Measurements from ENCODE around the gene NCAM2. TPM values are rescaled to one million over a fixed set of nuclear protein-coding genes. Genes with fewer than 3 reads are reported as not detected.

Gene NCAM2
- total and polyA plus RNA-seq, 2 donors (not counting 1 experiment from before 2014, with no cell fraction given): 0.13 TPM; not detected in 1

GRCh38 chr21:21203822-21204339, 205.7 kb downstream of the NCAM2 start:
- no CpG with 5 or more reads among the region's 1 CpG for WGBS (ENCODE audit: insufficient coverage)
- H3K27me3 Mint-ChIP-seq: no peaks in the 10 kb centered on the region
- no peaks in the 10 kb centered on the region for H3K79me2 ChIP-seq (ENCODE audit: control insufficient read depth, insufficient read depth, low read length)
- no peak for DNase-seq
- no peak overlapping the region for H3K4me3 Mint-ChIP-seq
- H3K27ac ChIP-seq (ENCODE audit: low read length in 2 of 2): no peak overlapping the region
- TF ChIP-seq EZH2 (IDR thresholded peaks at IDR 0.05; ENCODE audit: borderline replicate concordance, insufficient read depth, low read depth, low read length, poor library complexity, severe bottlenecking): no peak
- TF ChIP-seq CTCF (IDR thresholded peaks at IDR 0.05): no peak
- POLR2A ChIA-PET: no interaction called here
- H2AFZ ChIP-seq (ENCODE audit: insufficient read depth, low read depth, low read length, poor library complexity, severe bottlenecking): no peak overlapping the region
- ATAC-seq (ENCODE audit: low read depth): no peak
- no peaks in the 10 kb centered on the region for H4K20me1 ChIP-seq (ENCODE audit: control insufficient read depth, insufficient read depth, low read length, poor library complexity, severe bottlenecking)
- no peak overlapping the region for H3K4me3 ChIP-seq (ENCODE audit: control extremely low read depth in 1 of 5, extremely low read depth in 1 of 5, insufficient read depth in 1 of 5, low read depth in 2 of 5, low read length in 4 of 5)
- H3K27ac Mint-ChIP-seq: no peak overlapping the region
- H3K9ac ChIP-seq (ENCODE audit: low read length): no peak overlapping the region
- H3K4me1 Mint-ChIP-seq: peaks cover 7% of the 10 kb centered on the region
- no peaks in the 10 kb centered on the region for H3K36me3 ChIP-seq (replicated peaks in 1 of 2; ENCODE audit: control extremely low read depth in 1 of 2, control insufficient read depth in 1 of 2, extremely low read depth in 1 of 2, insufficient read depth in 2 of 2, low read length in 1 of 2)
- intact Hi-C loops (cut with micrococcal nuclease): no loop called here
- CTCF ChIA-PET: no interaction called here
- no peaks in the 10 kb centered on the region for H3K9me3 ChIP-seq (ENCODE audit: control extremely low read depth in 1 of 3, control insufficient read depth in 2 of 3, insufficient read depth in 1 of 3, low read length in 2 of 3)
- H3K27me3 ChIP-seq (replicated peaks in 1 of 4; ENCODE audit: control extremely low read depth in 1 of 4, control insufficient read depth in 3 of 4, insufficient read depth in 4 of 4, low read length in 3 of 4): no peaks in the 10 kb centered on the region
- no peaks in the 10 kb centered on the region for H3K9me3 Mint-ChIP-seq (ENCODE audit: insufficient read depth)
- H3K4me2 ChIP-seq (replicated peaks; ENCODE audit: low read depth, low read length, poor library complexity, severe bottlenecking): no peak overlapping the region
- H3K4me1 ChIP-seq (ENCODE audit: control insufficient read depth in 2 of 2, insufficient read depth in 2 of 2, low read length in 2 of 2): peaks cover 0 to 3% of the 10 kb centered on the region in 2 donors

GRCh38 chr21:21204366-21204996, 206.3 kb downstream of the NCAM2 start:
- ChIA-PET POLR2A (no interaction called here), CTCF (no interaction called here)
- no peak overlapping the region for H3K4me2 ChIP-seq (replicated peaks; ENCODE audit: low read depth, low read length, poor library complexity, severe bottlenecking)
- intact Hi-C loops (cut with micrococcal nuclease): no loop called here
- Mint-ChIP-seq H3K4me1 (peaks cover 7% of the 10 kb centered on the region), H3K9me3 (ENCODE audit: insufficient read depth) (no peaks in the 10 kb centered on the region), H3K27ac (no peak overlapping the region), H3K4me3 (no peak overlapping the region), H3K27me3 (no peaks in the 10 kb centered on the region)
- no peaks in the 10 kb centered on the region for H4K20me1 ChIP-seq (ENCODE audit: control insufficient read depth, insufficient read depth, low read length, poor library complexity, severe bottlenecking)
- no peaks in the 10 kb centered on the region for H3K79me2 ChIP-seq (ENCODE audit: control insufficient read depth, insufficient read depth, low read length)
- H3K27ac ChIP-seq (ENCODE audit: low read length in 2 of 2): no peak overlapping the region
- no CpG with 5 or more reads among the region's 5 CpGs for WGBS (ENCODE audit: insufficient coverage)
- DNase-seq: no peak
- peaks cover 0 to 3% of the 10 kb centered on the region in 2 donors for H3K4me1 ChIP-seq (ENCODE audit: control insufficient read depth in 2 of 2, insufficient read depth in 2 of 2, low read length in 2 of 2)
- H3K36me3 ChIP-seq (replicated peaks in 1 of 2; ENCODE audit: control extremely low read depth in 1 of 2, control insufficient read depth in 1 of 2, extremely low read depth in 1 of 2, insufficient read depth in 2 of 2, low read length in 1 of 2): no peaks in the 10 kb centered on the region
- H2AFZ ChIP-seq (ENCODE audit: insufficient read depth, low read depth, low read length, poor library complexity, severe bottlenecking): no peak overlapping the region
- no peak for TF ChIP-seq EZH2 (IDR thresholded peaks at IDR 0.05; ENCODE audit: borderline replicate concordance, insufficient read depth, low read depth, low read length, poor library complexity, severe bottlenecking)
- TF ChIP-seq CTCF (IDR thresholded peaks at IDR 0.05): no peak
- H3K9ac ChIP-seq (ENCODE audit: low read length): no peak overlapping the region
- ATAC-seq (ENCODE audit: low read depth): no peak
- no peaks in the 10 kb centered on the region for H3K27me3 ChIP-seq (replicated peaks in 1 of 4; ENCODE audit: control extremely low read depth in 1 of 4, control insufficient read depth in 3 of 4, insufficient read depth in 4 of 4, low read length in 3 of 4)
- no peaks in the 10 kb centered on the region for H3K9me3 ChIP-seq (ENCODE audit: control extremely low read depth in 1 of 3, control insufficient read depth in 2 of 3, insufficient read depth in 1 of 3, low read length in 2 of 3)
- no peak overlapping the region for H3K4me3 ChIP-seq (ENCODE audit: control extremely low read depth in 1 of 5, extremely low read depth in 1 of 5, insufficient read depth in 1 of 5, low read depth in 2 of 5, low read length in 4 of 5)
